HEK293 (cell line): ENCODE data around the gene TMEM135.

Experiments
- CTCF ChIA-PET: fragments of 350-600 bp; formaldehyde crosslinking; extraction: SDS; loops from one replicate; lab custom pipeline; 2021; ENCODE audit warnings: antibody characterized with exemption; lab: Yijun Ruan, JAX
- POLR2A ChIA-PET: fragments of 300-600 bp; formaldehyde crosslinking; extraction: SDS; loops from one replicate; lab custom pipeline; 2020; ENCODE audit warnings: antibody characterized with exemption, inconsistent platforms; lab: Yijun Ruan, JAX
- H3K27ac ChIP-seq: fragments of 200-500 bp; sonication (Bioruptor generic); 2 replicates; pipeline ENCODE4 v1.5.1; 2014; ENCODE audit warnings: low read depth, low read length, control low read depth, inconsistent platforms; ENCODE audit errors: extremely low read depth
- H3K36me3 ChIP-seq, 2 experiments: fragments of 200-500 bp in 1 of 2; sonication (Bioruptor generic) in 1 of 2; 1 replicate in 1 of 2; 2 replicates in 1 of 2; pipeline ENCODE4 v1.5.1; 2014 to 2017; ENCODE audit warnings: inconsistent platforms in 2 of 2, low read length in 2 of 2; ENCODE audit not compliant: control insufficient read depth in 2 of 2, insufficient read depth in 1 of 2
- H3K4me1 ChIP-seq: fragments of 200-500 bp; sonication (Bioruptor generic); 2 replicates; pipeline ENCODE4 v1.5.1; 2014; ENCODE audit warnings: mild to moderate bottlenecking, low read length, inconsistent platforms; ENCODE audit not compliant: control insufficient read depth, insufficient read depth
- H3K4me3 ChIP-seq: 2 replicates; pipeline ENCODE4 v1.5.1; 2011; ENCODE audit warnings: low read depth, mild to moderate bottlenecking, control low read depth, low read length, moderate library complexity
- H3K9me3 ChIP-seq: fragments of 200-500 bp; sonication (Bioruptor generic); 2 replicates; pipeline ENCODE4 v1.5.1; 2014; ENCODE audit warnings: low read depth, low read length, inconsistent platforms; ENCODE audit not compliant: control insufficient read depth, insufficient read depth
- GLI4 ChIP-seq: fragments of 450-650 bp; formaldehyde crosslinking; IDR thresholded peaks from 2 replicates; pipeline ENCODE4 v1.5.1; 2016; ENCODE audit warnings: missing biosample characterization, missing genetic modification characterization
- GLIS1 ChIP-seq: fragments of 450-650 bp; formaldehyde crosslinking; IDR thresholded peaks from 2 replicates; pipeline ENCODE4 v1.5.1; 2016; ENCODE audit warnings: missing biosample characterization, missing genetic modification characterization
- IKZF3 ChIP-seq: fragments of 450-650 bp; IDR thresholded peaks from 2 replicates; pipeline ENCODE4 v1.5.0; 2018; ENCODE audit warnings: missing biosample characterization, mild to moderate bottlenecking, missing genetic modification characterization, moderate library complexity
- INSM2 ChIP-seq: fragments of 450-650 bp; formaldehyde crosslinking; IDR thresholded peaks from 2 replicates; pipeline ENCODE4 v1.5.1; 2016; ENCODE audit warnings: missing biosample characterization, missing genetic modification characterization
- MYNN ChIP-seq: fragments of 450-650 bp; formaldehyde crosslinking; IDR thresholded peaks from 2 replicates; pipeline ENCODE4 v1.5.1; 2016; ENCODE audit warnings: missing biosample characterization, missing genetic modification characterization, borderline replicate concordance
- SP7 ChIP-seq: fragments of 450-650 bp; formaldehyde crosslinking; IDR thresholded peaks from 2 replicates; pipeline ENCODE4 v1.5.1; 2016; ENCODE audit warnings: missing biosample characterization, missing genetic modification characterization
- ZNF184 ChIP-seq: fragments of 450-650 bp; IDR thresholded peaks from 2 replicates; pipeline ENCODE4 v1.5.1; 2018; ENCODE audit warnings: missing biosample characterization, mild to moderate bottlenecking, missing genetic modification characterization
- ZNF214 ChIP-seq: fragments of 450-650 bp; formaldehyde crosslinking; IDR thresholded peaks from 2 replicates; pipeline ENCODE4 v1.5.1; 2017; ENCODE audit warnings: missing biosample characterization, mild to moderate bottlenecking, missing genetic modification characterization, borderline replicate concordance
- ZNF266 ChIP-seq: fragments of 450-650 bp; formaldehyde crosslinking; IDR thresholded peaks from 2 replicates; pipeline ENCODE4 v1.5.1; 2016; ENCODE audit warnings: missing biosample characterization, missing genetic modification characterization, low read depth
- ZNF302 ChIP-seq: fragments of 450-650 bp; formaldehyde crosslinking; IDR thresholded peaks from 2 replicates; pipeline ENCODE4 v1.5.1; 2016; ENCODE audit warnings: missing biosample characterization, missing genetic modification characterization, low read depth
- ZNF37A ChIP-seq: fragments of 450-650 bp; IDR thresholded peaks from 2 replicates; pipeline ENCODE4 v1.5.1; 2018; ENCODE audit warnings: missing biosample characterization, missing genetic modification characterization
- ZNF391 ChIP-seq: fragments of 450-650 bp; formaldehyde crosslinking; IDR thresholded peaks from 2 replicates; pipeline ENCODE4 v1.5.1; 2016; ENCODE audit warnings: low read depth, missing biosample characterization, missing genetic modification characterization, borderline replicate concordance
- ZNF510 ChIP-seq: fragments of 450-650 bp; formaldehyde crosslinking; IDR thresholded peaks from 2 replicates; pipeline ENCODE4 v1.5.1; 2018; ENCODE audit warnings: mild to moderate bottlenecking, missing genetic modification characterization, missing biosample characterization; ENCODE audit not compliant: insufficient replicate concordance
- ZNF521 ChIP-seq: fragments of 450-650 bp; formaldehyde crosslinking; IDR thresholded peaks from 2 replicates; pipeline ENCODE4 v1.5.1; 2017; ENCODE audit warnings: missing biosample characterization, mild to moderate bottlenecking, missing genetic modification characterization
- ZNF544 ChIP-seq: fragments of 450-650 bp; formaldehyde crosslinking; IDR thresholded peaks from 2 replicates; pipeline ENCODE4 v1.5.0; 2017; ENCODE audit warnings: missing biosample characterization, missing genetic modification characterization
- ZNF843 ChIP-seq: fragments of 450-650 bp; formaldehyde crosslinking; IDR thresholded peaks from 2 replicates; pipeline ENCODE4 v1.5.1; 2016; ENCODE audit warnings: missing biosample characterization, missing genetic modification characterization
- TF ChIP-seq, protein P1 (sequence below): fragments of 450-650 bp; formaldehyde crosslinking; IDR thresholded peaks from 2 replicates; pipeline ENCODE4 v1.5.1; 2017; ENCODE audit warnings: missing biosample characterization, missing genetic modification characterization
- TF ChIP-seq, protein P2 (sequence below): fragments of 450-650 bp; formaldehyde crosslinking; IDR thresholded peaks from 2 replicates; pipeline ENCODE4 v1.5.1; 2016; ENCODE audit warnings: missing biosample characterization, missing genetic modification characterization
- TF ChIP-seq, protein P3 (sequence below): fragments of 450-650 bp; formaldehyde crosslinking; IDR thresholded peaks from 2 replicates; pipeline ENCODE4 v1.5.1; 2016; ENCODE audit warnings: missing biosample characterization, missing genetic modification characterization
- TF ChIP-seq, protein P4 (sequence below): fragments of 450-650 bp; formaldehyde crosslinking; IDR thresholded peaks from 2 replicates; pipeline ENCODE4 v1.5.1; 2016; ENCODE audit warnings: missing biosample characterization, missing genetic modification characterization

Gene TMEM135

GRCh38 chr11:87033561-87033960 lies 4.2 kb upstream of the TMEM135 start:
- no peak for TF ChIP-seq ZNF843 (tag by site-specific recombination)
- no peak for TF ChIP-seq ZNF510 (tag by site-specific recombination)
- TF ChIP-seq ZNF184 (tag by site-specific recombination) = no peak
- TF ChIP-seq ZNF521 (tag by site-specific recombination) = no peak
- TF ChIP-seq MYNN = no peak
- TF ChIP-seq, protein P1, sequence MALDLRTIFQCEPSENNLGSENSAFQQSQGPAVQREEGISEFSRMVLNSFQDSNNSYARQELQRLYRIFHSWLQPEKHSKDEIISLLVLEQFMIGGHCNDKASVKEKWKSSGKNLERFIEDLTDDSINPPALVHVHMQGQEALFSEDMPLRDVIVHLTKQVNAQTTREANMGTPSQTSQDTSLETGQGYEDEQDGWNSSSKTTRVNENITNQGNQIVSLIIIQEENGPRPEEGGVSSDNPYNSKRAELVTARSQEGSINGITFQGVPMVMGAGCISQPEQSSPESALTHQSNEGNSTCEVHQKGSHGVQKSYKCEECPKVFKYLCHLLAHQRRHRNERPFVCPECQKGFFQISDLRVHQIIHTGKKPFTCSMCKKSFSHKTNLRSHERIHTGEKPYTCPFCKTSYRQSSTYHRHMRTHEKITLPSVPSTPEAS (tag by site-specific recombination) = no peak
- no peak for TF ChIP-seq IKZF3
- TF ChIP-seq ZNF266 = no peak
- TF ChIP-seq ZNF544 (tag by site-specific recombination) = no peak
- TF ChIP-seq, protein P2, sequence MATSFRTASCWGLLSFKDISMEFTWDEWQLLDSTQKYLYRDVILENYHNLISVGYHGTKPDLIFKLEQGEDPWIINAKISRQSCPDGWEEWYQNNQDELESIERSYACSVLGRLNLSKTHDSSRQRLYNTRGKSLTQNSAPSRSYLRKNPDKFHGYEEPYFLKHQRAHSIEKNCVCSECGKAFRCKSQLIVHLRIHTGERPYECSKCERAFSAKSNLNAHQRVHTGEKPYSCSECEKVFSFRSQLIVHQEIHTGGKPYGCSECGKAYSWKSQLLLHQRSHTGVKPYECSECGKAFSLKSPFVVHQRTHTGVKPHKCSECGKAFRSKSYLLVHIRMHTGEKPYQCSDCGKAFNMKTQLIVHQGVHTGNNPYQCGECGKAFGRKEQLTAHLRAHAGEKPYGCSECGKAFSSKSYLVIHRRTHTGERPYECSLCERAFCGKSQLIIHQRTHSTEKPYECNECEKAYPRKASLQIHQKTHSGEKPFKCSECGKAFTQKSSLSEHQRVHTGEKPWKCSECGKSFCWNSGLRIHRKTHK = no peak
- TF ChIP-seq ZNF391 (tag by site-specific recombination) = no peak
- TF ChIP-seq INSM2 (tag by site-specific recombination) = no peak
- TF ChIP-seq GLI4 = no peak
- TF ChIP-seq SP7 (tag by site-specific recombination) = no peak
- TF ChIP-seq ZNF214 = no peak
- TF ChIP-seq, protein P3, sequence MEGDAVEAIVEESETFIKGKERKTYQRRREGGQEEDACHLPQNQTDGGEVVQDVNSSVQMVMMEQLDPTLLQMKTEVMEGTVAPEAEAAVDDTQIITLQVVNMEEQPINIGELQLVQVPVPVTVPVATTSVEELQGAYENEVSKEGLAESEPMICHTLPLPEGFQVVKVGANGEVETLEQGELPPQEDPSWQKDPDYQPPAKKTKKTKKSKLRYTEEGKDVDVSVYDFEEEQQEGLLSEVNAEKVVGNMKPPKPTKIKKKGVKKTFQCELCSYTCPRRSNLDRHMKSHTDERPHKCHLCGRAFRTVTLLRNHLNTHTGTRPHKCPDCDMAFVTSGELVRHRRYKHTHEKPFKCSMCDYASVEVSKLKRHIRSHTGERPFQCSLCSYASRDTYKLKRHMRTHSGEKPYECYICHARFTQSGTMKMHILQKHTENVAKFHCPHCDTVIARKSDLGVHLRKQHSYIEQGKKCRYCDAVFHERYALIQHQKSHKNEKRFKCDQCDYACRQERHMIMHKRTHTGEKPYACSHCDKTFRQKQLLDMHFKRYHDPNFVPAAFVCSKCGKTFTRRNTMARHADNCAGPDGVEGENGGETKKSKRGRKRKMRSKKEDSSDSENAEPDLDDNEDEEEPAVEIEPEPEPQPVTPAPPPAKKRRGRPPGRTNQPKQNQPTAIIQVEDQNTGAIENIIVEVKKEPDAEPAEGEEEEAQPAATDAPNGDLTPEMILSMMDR (tag by site-specific recombination) = no peak
- TF ChIP-seq, protein P4, sequence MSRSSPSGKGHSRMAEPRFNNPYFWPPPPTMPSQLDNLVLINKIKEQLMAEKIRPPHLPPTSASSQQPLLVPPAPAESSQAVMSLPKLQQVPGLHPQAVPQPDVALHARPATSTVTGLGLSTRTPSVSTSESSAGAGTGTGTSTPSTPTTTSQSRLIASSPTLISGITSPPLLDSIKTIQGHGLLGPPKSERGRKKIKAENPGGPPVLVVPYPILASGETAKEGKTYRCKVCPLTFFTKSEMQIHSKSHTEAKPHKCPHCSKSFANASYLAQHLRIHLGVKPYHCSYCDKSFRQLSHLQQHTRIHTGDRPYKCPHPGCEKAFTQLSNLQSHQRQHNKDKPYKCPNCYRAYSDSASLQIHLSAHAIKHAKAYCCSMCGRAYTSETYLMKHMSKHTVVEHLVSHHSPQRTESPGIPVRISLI (tag by site-specific recombination) = no peak
- no peak for TF ChIP-seq ZNF302 (tag by site-specific recombination)
- TF ChIP-seq ZNF37A (tag by site-specific recombination) = no peak
- TF ChIP-seq GLIS1 = no peak
- Histone ChIP-seq H3K4me1 (no peaks in the 10 kb centered on the region), H3K4me3 (no peak overlapping the region), H3K9me3 (no peaks in the 10 kb centered on the region), H3K36me3 (no peaks in the 10 kb centered on the region), H3K27ac (no peak overlapping the region)
- POLR2A ChIA-PET = interaction anchor here (0.6 kb wide), 1 partner anchor 69 kb away, joined by 3 read pairs; no protein-coding TSS in a partner anchor
- CTCF ChIA-PET = interaction anchor here (0.7 kb wide), 1 partner anchor 261 kb away, joined by 6 read pairs; no protein-coding TSS in a partner anchor
